Liver (tissue), 2 donors: ENCODE data around the gene ATXN7L1.

ENCODE experiments used
- GABPA ChIP-seq, 2 donors: IDR thresholded peaks in 1 of 2; conservative IDR thresholded peaks in 1 of 2; 2 replicates each; pipeline ENCODE4 v1.6.1; 2016; ENCODE audit warnings: antibody characterized with exemption in 2 of 2, mild to moderate bottlenecking in 1 of 2, moderate library complexity in 1 of 2
- TAF1 ChIP-seq: conservative IDR thresholded peaks from 2 replicates; pipeline ENCODE4 v1.6.1; 2016; ENCODE audit warnings: antibody characterized with exemption, mild to moderate bottlenecking
- YY1 ChIP-seq: IDR thresholded peaks from 2 replicates; pipeline ENCODE4 v1.6.1; 2016; ENCODE audit warnings: antibody characterized with exemption, mild to moderate bottlenecking
- donor health status: healthy.

DNA sequence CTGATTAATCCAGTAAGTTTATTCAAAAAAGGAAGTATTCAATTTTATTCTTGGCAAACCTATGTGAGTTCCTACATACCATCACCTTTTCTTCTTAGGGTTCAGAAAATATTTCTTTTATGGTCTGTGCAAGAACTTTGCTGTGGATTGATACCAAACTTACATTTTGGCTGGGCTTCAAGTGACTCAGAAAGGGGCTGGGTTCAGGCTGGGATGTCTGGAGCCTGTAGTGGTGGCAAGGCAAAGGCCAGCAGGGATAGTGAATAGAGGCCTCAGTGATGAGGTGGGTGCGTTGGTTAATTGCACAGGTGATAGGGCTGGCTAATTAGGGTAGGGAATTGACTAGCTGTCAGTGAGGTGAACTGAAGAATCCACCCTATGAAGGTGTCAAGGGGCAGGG is 40.2 kb upstream of the ATXN7L1 start:
- no peak for TF ChIP-seq TAF1
- TF ChIP-seq YY1: no peak
- TF ChIP-seq GABPA (IDR thresholded peaks at IDR 0.05 in 1 of 2, conservative IDR thresholded peaks at IDR 0.05 in 1 of 2): no peak
